HG03442 (cell line): Measurements from ENCODE around the gene OR2T29.
"Not testable (repeated sequence)": the region's sequence is repeated elsewhere in the genome, so short reads cannot be mapped to it uniquely, and the experiment has no call there.

Experiments
- ATAC-seq: cut with Tn5 transposase; IDR thresholded peaks from one replicate; pipeline ENCODE4 v1.9.1; 2021; ENCODE audit warnings: mild to moderate bottlenecking, moderate library complexity; ENCODE audit not compliant: unreplicated experiment

OR2T29 gene, protein sequence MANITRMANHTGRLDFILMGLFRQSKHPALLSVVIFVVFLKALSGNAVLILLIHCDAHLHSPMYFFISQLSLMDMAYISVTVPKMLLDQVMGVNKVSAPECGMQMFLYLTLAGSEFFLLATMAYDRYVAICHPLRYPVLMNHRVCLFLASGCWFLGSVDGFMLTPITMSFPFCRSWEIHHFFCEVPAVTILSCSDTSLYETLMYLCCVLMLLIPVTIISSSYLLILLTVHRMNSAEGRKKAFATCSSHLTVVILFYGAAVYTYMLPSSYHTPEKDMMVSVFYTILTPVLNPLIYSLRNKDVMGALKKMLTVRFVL

DNA sequence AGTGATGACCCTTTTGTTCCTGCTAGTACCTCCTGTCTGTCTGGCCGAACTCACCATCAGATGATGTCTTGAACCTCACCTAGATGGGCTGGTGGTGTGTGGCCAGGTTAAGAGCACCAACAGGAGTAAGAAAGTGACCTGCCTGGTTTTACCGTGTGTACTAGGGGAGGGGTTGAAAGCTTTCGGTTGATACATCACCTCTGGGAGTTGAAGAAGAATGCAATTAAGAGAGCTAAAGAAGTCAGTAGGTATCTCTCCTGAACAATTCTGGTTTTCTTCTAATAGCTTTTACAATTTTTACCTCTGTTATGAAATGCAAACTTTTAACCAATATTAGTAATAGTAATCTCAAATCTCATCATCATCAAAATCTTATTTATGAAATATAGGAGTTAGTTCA is at the start of gene OR2T29:
Gene OR2T29, minus strand, starts transcription at position 101 of the 400 bp plus-strand sequence. CDS start 3,281 bp downstream, outside the sequence.
- not testable (repeated sequence) for ATAC-seq

DNA sequence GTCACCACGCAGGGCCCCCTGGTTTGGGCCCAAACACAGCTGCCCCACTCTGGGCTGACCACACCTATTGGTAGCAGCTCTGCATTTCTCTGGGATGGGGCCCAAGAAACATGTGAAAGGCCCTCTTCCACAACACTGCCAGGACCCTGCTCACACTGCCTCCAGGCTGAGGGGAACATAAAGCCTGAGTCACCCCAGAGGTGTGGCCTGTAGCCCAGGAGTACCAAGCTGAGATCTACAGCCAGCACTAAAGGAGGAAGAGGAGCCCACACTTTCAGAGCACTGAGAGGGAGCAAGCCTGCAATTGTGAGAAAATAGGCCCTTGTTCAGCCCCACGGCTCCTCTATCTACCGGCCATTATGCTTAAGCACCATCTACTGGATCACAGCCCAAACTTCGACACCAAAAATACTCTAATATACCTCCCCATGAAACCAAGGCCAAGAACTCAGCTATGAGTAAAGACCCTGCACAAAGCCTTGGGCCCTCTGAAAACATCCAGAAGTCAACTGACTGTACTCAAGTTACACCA is 49.4 kb upstream of the OR2T29 start:
- ATAC-seq: no peak

DNA sequence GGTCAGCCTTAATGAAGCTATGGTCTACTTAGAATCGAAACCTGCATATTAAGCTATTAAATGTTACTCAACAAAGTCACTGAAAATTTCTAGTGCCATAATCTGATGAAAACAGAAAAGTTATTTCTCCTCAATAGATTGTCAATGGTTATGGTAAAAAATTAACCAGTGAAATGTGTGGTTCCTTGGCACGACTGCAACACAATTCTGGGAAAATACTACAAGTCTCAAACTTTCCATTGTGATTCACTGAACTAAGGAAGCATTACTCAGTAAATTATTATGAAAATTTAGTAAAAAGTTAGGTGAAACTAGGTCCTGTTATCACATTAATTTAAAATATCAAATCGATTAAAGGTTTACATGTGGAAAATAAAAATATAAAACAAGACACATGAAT is 47.7 kb upstream of the OR2T29 start:
- no peak for ATAC-seq

DNA sequence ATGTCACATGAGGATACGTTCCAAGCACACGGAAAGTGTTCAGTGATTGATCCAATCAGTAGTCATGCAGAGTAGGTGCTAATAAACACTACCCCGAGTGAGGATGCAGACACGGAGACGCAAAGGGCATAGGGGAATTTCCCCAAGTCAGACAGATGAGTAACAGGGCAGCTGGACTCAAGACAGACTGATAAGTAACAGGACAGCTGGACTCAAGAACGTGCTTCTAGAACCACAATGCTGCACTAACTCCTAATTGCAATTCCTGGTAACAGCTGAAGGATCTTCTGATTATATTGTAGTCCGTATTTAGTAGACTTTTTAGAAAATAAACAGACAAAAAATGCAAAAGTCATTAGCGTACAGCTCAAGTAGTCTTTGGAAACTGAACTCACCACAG is 36.8 kb upstream of the OR2T29 start:
- ATAC-seq: no peak

DNA sequence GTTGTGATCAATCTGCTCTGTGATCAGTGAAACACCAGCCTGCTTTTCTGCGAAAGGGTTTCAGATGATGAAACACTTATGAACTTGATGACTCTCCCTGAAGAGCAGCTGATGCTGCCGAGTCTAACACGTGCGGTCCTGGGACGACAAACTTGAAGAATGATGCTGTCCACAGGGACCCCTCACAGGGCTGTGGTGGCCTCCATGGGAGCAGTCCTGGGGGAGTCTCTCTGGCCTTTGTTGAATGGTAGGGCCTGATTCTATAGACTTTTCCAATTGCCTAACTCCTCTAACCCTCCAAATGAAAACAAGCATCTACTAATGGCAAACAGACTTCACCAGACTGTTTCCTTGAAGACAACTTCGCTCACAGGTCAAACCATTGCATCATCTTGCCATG is 35.0 kb upstream of the OR2T29 start, which contains the start of gene OR2T10:
Gene OR2T10, minus strand, starts transcription at position 112 of the 400 bp plus-strand sequence. CDS start 3,932 bp downstream, outside the sequence.
- ATAC-seq: no peak

DNA sequence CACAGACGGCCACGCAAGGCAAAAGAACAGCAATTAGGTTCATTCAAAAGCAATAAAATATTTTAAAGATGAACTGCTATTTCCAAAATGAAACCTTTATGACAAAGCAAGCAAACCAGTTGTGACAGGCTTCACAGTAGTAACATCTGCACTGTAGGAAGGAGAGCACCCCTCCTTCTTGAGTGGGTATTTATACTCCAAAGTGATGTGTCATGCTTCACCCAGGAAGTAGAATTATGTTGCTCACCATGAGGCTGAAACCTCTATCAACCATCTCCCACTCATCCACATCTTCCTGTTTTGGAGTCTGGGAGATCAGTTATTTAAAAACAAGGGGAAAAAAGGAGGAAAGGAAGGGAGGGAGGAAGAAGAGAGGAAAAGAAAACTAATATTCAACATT is 34.0 kb upstream of the OR2T29 start:
- no peak for ATAC-seq

DNA sequence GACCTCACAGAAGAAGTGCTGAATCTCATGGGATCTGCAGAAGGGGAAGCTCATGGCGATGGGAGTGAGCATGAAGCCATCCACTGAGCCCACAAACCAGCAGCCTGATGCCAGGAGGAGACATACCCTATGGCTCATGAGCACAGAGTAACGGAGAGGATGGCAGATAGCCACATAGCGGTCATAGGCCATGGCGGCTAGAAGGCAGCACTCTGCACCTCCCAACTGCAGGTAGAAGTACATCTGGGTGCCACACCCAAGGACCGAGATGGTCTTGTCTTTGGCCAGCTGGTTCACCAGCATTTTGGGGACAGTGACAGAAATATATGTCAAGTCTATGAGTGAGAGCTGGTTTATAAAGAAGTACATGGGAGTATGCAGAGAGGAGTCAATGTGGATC is 30.7 kb upstream of the OR2T29 start:
- ATAC-seq: no peak

DNA sequence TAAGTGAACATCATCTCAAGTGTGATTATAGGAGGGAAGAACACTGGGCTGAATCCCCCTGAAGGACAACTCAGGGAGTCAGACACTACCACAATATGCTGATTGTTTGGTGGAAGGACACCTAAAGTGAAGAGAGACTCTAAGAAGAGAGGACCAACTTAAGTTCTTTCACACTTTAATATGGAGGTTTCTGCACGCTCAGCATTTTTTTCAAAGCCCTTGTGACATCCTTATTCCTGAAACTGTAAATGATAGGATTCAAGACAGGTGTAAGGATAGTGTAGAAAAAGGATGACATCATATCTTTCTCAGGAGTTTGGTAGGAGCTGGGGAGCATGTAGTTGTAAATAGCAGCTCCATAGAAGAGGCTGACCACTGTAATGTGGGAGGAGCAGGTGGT is 30.1 kb upstream of the OR2T29 start:
- ATAC-seq: no peak

DNA sequence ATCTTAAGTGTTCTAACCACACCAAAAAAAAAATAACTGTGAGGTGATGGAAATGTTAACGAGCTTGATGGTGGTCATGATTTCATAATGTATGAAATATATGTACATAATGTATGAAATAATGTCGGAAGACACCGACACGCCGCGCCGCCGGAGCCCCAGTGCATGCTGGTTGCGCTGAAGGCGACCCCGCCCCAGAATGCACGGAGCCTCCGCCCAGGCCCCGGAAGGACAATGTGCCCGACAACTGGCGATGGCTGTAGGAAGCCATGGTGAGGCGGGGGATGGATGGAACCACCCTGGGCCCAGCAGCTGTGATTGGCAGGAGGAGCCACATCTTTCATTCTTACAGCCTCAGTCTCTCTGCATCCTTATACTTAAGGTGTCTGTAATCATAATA is 27.5 kb upstream of the OR2T29 start:
- no peak for ATAC-seq

DNA sequence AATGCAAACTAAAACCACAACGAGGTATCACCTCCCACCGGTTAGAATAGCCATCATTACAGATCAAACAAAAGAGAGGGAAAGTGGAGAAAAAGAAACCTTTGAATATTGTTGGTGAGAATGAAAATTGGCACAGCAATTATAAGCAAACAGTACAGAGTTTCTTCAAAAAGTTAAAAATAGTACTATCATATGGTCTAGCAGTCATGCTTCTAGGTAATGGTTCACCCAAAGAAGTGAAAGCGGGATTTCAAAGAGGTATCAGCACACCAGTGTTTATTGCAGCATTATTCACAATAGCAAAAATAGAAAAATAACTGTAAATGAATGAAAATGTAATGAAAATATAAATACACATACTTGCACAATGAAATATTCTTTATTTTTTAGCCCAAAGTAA is 26.8 kb upstream of the OR2T29 start:
- ATAC-seq: no peak

DNA sequence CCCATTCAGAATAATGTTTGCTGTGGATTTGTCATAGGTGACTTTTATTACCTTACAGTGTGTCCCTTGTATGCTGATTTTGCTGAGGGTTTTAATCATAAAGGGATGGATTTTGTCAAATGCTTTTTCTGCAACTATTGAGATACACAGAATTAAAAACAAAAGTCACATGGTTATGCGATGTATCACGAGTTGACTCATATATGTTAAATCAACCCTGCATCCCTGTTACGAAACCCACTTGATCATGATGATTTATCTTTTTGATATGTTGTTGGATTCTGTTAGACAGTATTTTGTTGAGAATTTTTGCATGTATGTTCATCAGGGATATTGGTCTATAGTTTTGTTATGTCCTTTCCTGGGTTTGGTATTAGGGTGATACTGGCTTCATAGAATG is 22.7 kb upstream of the OR2T29 start:
- no peak for ATAC-seq

DNA sequence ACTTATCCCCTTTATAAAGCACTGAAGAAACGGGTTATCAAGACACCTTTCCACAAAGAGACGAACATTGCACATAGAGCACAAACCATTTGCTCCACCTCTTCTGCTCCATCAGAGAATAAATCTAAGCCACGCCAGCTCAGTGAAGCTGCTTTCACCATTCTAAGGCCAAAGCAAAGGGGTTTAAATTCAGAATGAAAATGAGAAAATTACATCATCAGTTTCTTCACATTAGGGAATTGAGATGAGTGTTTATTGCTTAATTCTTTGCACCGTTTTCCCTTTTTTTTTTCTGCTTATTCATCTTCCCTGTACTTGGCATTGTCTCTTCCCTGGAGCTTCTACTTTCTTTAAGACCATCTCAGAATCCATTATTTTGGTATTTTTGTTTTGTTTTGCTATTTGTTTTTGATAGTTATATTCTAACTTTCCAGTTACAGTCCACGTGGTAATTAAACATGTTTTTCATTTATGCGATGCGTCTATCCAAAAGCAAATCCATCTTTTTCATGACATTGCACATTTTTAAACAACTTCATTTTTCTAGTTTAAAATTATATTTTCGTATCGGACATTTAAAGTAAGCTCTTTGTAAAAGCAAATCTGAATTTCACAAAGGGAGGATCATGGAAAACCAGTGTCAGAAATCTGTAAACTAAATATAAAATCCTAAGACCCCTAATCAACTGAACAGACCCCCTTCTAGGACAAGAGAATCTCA is 13.8 kb upstream of the OR2T29 start:
- no peak for ATAC-seq

DNA sequence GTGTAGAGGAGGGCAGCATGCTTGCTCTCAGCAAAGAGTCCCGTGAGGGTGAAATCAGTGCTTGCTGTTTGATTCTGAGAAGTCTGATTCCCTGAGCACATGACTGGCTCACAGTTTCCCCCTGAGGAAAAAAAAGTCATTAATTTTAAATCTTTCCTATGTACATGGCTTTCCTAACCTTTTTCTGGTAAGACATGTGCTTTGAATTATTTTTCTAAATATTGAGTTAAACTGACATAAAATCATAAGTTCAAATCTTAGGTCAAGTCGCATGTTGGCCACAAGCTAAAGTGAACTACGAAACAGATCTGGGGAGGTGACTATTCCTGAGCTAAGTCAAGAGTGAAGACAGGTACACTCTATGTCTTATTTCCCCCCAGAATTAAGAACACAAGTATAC is 12.1 kb upstream of the OR2T29 start, which contains the start of gene OR2T34:
Gene OR2T34, minus strand, starts transcription at position 101 of the 400 bp plus-strand sequence. Its CDS starts 0 bp downstream, at position 101.
- ATAC-seq: not testable (repeated sequence)

DNA sequence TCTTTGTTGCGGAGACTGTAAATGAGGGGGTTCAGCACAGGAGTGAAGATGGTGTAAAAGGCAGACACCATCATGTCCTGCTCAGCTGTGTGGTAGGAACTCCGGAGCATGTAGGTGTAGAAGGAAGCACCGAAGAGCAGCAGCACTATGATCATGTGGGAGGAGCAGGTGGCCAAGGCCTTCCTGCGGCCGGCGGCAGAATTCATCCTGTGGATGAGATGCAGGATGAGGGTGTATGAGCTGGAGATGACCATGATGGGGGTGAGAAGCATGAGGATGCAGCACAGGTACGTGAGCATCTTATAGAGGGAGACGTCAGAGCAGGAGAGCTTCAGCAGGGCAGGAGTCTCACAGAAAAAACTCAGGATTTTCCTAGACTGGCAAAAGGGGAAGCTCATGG is 11.3 kb upstream of the OR2T29 start:
- ATAC-seq: not testable (repeated sequence)

DNA sequence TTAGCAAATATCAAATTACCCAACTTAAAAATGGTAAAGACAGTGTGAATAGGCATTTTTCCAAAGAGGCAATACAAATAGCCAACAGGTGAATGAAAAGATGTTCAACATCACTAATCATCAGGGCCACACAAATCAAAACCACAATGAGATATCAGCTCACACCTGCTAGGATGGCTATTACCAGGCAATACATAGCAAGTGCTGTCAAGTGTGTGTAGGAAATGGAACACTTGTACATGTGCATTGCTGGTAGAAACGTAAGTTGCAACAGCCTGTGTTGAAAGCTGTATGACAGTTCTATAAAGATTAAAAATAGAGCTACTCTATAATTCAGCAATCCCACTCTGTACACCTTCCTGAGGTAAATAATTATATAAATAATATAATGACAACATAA is 9.5 kb upstream of the OR2T29 start:
- ATAC-seq: not testable (repeated sequence)

DNA sequence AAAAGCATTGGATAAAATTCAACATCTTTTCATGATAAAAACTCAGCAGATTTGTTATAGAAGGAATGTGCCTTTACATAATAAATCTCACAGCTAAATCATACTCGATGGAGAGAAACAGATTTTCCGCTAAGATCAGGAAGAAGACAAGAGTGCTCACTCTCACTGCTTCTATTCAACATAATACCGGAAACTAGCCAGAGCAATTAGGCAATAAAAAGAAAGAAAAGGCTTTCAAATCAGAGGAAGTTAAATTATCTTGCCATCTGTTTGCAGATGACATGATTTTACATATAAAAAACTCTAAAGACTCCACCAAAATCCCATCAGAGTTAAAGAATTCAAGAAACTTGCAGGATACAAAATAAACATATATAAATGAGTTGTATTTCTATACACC is 8.2 kb upstream of the OR2T29 start:
- not testable (repeated sequence) for ATAC-seq

DNA sequence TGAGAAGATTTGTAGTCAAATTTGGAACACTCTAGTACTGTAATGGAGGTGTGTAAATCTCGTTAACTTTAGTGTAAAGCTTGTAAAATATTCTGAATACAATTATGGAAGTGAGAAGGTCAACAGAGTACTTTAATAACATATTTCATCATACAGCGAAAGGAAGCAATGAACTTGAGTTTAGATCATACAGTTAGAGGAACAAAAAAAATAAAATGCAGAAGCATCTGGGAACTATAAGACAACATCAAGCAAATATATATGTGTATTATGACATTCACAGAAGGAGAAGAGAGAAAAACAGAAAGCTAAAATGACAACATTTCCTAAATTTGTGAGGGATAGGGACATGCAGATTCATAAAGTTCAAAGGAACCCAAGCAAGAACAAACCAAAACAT is 6.5 kb upstream of the OR2T29 start:
- ATAC-seq: not testable (repeated sequence)

DNA sequence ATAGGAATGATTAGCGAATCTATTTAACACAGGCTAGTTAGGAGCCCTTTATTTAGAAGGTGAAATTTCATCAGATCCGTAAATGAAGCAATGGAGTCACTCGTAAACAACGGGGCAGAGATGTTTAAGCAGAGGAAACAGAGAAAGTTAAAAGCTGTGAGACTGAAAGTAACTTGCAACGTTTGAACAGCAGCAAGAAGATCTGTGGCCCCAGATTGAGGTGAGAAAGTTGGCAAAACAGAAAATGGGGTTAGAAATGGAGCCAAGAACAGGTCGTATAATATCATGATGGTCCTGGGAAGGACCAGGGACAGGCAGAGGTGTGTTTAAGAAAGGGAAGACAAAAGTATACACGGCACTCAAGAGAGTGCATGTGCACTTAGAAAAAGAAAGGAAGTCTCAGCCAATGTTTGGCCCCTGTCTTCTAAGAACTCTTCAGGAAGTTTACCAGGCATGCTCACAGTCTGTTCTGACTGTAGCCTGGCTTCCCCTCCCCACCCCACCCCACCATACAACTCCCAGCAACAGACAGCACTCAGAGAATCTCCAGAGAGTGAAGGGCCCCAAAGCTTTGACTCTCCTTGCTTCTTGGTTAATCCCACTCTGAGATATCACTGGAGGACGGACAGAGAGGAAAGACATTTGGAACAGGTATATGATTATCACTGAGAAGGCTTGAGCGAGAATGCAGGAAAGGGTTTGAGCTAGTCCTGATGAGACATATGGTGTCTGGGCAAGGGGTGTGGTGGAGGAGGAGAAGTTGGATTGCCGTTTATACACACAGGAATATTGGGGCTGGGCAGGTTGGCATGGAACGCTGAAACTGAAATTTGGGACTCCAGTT is 3.2 kb upstream of the OR2T29 start:
- peak; percentile 80 for ATAC-seq

DNA sequence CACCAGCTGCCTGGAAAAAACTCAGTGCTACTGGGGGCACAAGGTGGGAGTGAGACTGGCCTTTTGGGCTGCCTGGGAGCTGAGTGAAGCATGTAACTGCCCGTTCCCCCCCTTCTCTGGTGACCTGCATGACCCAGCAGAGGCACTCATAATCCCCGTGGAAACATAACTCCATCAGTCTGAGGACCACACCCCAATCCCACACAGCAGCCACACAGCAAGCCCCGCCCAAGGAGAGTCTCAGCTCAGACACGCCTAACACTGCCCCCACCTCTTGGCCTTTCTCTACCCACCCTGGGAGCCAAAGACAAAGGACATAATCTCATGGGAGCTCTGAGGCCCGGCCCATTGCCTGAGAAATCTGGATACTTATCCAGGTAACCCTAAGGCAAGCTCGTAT is 11.5 kb downstream of the OR2T29 start:
- not testable (repeated sequence) for ATAC-seq

DNA sequence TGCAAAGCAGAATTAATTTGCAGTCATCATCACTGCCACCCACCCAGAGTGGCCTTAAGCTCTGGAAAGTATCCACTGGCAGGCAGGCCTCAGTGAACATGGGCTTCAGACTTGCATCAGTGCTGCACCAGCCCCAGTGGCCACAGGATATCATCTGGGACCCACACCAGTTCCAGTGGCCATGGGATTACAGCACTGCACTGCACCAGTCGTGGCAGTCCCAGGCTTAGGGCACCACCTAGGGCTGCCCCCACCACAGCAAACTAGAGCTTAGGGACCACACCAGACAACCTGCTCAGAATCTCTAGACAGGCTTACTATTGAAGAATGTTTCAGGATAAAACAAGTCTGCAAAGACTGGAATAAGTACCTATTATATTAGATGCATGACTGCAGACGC is 15.2 kb downstream of the OR2T29 start:
- not testable (repeated sequence) for ATAC-seq

DNA sequence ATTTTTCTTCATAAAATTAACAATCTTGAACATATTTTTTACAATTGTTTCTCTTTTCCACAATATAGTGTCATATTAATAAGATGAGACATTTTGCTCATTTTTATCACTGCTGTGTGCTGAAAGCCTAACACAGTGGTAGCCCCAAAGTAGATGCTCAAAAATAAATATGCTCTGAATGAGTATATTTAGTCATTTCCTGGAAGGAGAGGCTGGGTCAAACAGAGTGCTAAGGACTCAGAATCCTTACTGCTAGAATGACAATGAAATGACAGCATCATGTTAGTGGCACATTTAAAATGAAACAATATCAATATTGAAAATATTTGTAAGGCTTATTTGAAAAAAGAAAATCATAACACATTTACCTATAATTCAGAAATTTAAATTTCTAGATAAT is 25.1 kb downstream of the OR2T29 start:
- ATAC-seq: peak; percentile 53
